GM12878 (cell line): ENCODE data around the gene SYNGR3. TPM values are rescaled to one million over a fixed set of nuclear protein-coding genes. Genes with fewer than 3 reads are reported as not detected.

Experiments used
- BMI1 ChIP-seq: fragments of 450-650 bp; IDR thresholded peaks from 2 replicates; pipeline ENCODE4 v1.6.1; 2016; ENCODE audit warnings: mild to moderate bottlenecking, moderate library complexity, borderline replicate concordance
- EGR1 ChIP-seq, 2 experiments: IDR thresholded peaks; 1 replicate in 1 of 2; 2 replicates in 1 of 2; pipeline ENCODE4 v1.6.1; 2011 to 2012; ENCODE audit warnings: low read depth in 2 of 2, low read length in 2 of 2, borderline replicate concordance in 1 of 2, mild to moderate bottlenecking in 1 of 2, moderate library complexity in 1 of 2
- HDGF ChIP-seq: fragments of 450-650 bp; IDR thresholded peaks from 2 replicates; pipeline ENCODE4 v1.6.1; 2016; ENCODE audit warnings: antibody characterized with exemption
- IKZF1 ChIP-seq: fragments of 450-650 bp; conservative IDR thresholded peaks from 2 replicates; pipeline ENCODE4 v1.6.1; 2017; ENCODE audit warnings: antibody characterized with exemption, mild to moderate bottlenecking
- MTA3 ChIP-seq: IDR thresholded peaks from 2 replicates; pipeline ENCODE4 v1.6.1; 2012; ENCODE audit warnings: low read length, inconsistent platforms, borderline replicate concordance
- PML ChIP-seq: IDR thresholded peaks from 2 replicates; pipeline ENCODE4 v1.6.1; 2012; ENCODE audit warnings: low read length, inconsistent platforms
- SREBF1 ChIP-seq: IDR thresholded peaks from 2 replicates; pipeline ENCODE4 v1.6.1; 2012; ENCODE audit warnings: mild to moderate bottlenecking, low read length
- STAT3 ChIP-seq: IDR thresholded peaks from 2 replicates; pipeline ENCODE4 v1.6.1; 2011; ENCODE audit warnings: low read depth, low read length, improper control_type of control experiment
- TCF12 ChIP-seq: IDR thresholded peaks from 2 replicates; pipeline ENCODE4 v1.6.1; 2011; ENCODE audit warnings: low read depth, mild to moderate bottlenecking, low read length
- ZNF24 ChIP-seq: fragments of 450-650 bp; IDR thresholded peaks from 2 replicates; pipeline ENCODE4 v1.6.1; 2017; ENCODE audit warnings: antibody characterized with exemption, mild to moderate bottlenecking
- ZNF274 ChIP-seq: IDR thresholded peaks from one replicate; pipeline ENCODE4 v1.8.0; 2011; ENCODE audit not compliant: insufficient read length, insufficient read depth
- ZNF384 ChIP-seq: IDR thresholded peaks from 2 replicates; pipeline ENCODE4 v1.6.1; 2012; ENCODE audit warnings: low read depth, mild to moderate bottlenecking, low read length, improper control_type of control experiment, borderline replicate concordance
- polyA plus RNA-seq, 11 experiments: library from polyadenylated mRNA; depleted of rRNA in 4 of 11; unstranded in 6 of 11; stranded (reverse) in 5 of 11; fragments of >200 nt; fragmentation: Nextera tagmentation in 4 of 11; fragmentation: Illumina TruSeq in 1 of 11; extraction: Ambion mirVana in 4 of 11; extraction: Trizol in 1 of 11; gene quantifications; 1 replicate in 1 of 11; 2 replicates in 10 of 11; pipeline versions ENCODE4 v1.2.1 to v1.2.3, GENCODE V29; 2011 to 2016; ENCODE audit warnings: inconsistent platforms in 2 of 11, missing spikeins in 2 of 11, low read depth in 1 of 11
- total RNA-seq, 4 experiments: library from RNA; depleted of rRNA in 3 of 4; stranded (reverse); fragments of >200 nt in 3 of 4; fragmentation: Illumina TruSeq in 1 of 4; extraction: Trizol in 1 of 4; gene quantifications; 2 replicates each; pipeline versions ENCODE4 v1.2.1 to v1.2.3, GENCODE V29; 2013 to 2021
- TF ChIP-seq, protein P1 (sequence below): fragments of 450-650 bp; IDR thresholded peaks from 2 replicates; pipeline ENCODE4 v1.6.1; 2017; ENCODE audit warnings: mild to moderate bottlenecking, moderate library complexity
- TF ChIP-seq, protein P2 (sequence below): IDR thresholded peaks from 2 replicates; pipeline ENCODE4 v1.6.1; 2012; ENCODE audit warnings: low read depth, low read length, improper control_type of control experiment
- TF ChIP-seq, protein P3 (sequence below): IDR thresholded peaks from 2 replicates; pipeline ENCODE4 v1.6.1; 2011; ENCODE audit warnings: low read depth, mild to moderate bottlenecking, low read length, moderate library complexity, borderline replicate concordance; ENCODE audit errors: extremely low read depth
- TF ChIP-seq, protein P4 (sequence below): IDR thresholded peaks from 2 replicates; pipeline ENCODE4 v1.6.1; 2011; ENCODE audit warnings: low read depth, low read length, improper control_type of control experiment, borderline replicate concordance
- TF ChIP-seq, protein P5 (sequence below): fragments of 450-650 bp; IDR thresholded peaks from 2 replicates; pipeline ENCODE4 v1.6.1; 2017; ENCODE audit warnings: borderline replicate concordance
- TF ChIP-seq, protein P6 (sequence below): fragments of 450-650 bp; conservative IDR thresholded peaks from 2 replicates; pipeline ENCODE4 v1.6.1; 2017; ENCODE audit warnings: mild to moderate bottlenecking, moderate library complexity

The SYNGR3 gene
- total and polyA plus RNA-seq, 10 of the 15 experiments (the other 5 are each of a cell fraction or from before 2014, with no cell fraction given) = 1.2 to 18.1 (median 6.6) TPM

DNA sequence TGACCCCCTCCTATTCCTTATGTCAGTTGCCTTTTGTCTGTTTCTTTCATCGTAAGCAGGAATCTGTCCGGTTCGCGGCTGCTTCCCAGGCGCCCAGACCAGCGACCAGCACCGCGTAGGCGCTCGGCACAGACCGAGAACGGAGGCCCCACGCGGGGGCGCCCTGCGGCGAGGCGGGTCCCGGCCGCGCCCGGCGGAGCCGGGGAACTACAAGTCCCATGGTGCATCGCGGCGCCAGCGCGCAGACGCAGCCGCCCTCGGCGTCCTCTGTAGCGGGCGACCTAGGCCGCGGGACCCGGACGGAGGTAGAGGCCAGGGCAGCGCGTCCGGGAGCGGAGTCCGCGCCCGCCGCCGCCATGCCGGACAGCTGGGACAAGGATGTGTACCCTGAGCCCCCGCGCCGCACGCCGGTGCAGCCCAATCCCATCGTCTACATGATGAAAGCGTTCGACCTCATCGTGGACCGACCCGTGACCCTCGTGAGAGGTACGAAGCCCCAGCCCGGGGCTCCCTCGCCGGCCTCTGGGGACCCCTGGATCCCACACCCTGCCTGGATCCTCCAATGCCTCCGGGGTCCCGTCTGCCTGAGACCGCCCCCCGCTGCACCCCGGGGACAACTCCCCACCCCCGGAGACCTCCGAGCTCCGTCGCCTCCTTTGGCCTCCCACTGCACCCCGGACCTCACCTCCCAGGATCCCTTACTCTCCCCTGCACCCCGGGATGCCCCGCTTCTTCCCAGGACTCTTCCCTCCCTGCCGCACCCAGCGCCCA lies 30.3 kb upstream of the SYNGR3 start, which contains the start of gene NDUFB10 (continued):
- TF ChIP-seq, protein P1, sequence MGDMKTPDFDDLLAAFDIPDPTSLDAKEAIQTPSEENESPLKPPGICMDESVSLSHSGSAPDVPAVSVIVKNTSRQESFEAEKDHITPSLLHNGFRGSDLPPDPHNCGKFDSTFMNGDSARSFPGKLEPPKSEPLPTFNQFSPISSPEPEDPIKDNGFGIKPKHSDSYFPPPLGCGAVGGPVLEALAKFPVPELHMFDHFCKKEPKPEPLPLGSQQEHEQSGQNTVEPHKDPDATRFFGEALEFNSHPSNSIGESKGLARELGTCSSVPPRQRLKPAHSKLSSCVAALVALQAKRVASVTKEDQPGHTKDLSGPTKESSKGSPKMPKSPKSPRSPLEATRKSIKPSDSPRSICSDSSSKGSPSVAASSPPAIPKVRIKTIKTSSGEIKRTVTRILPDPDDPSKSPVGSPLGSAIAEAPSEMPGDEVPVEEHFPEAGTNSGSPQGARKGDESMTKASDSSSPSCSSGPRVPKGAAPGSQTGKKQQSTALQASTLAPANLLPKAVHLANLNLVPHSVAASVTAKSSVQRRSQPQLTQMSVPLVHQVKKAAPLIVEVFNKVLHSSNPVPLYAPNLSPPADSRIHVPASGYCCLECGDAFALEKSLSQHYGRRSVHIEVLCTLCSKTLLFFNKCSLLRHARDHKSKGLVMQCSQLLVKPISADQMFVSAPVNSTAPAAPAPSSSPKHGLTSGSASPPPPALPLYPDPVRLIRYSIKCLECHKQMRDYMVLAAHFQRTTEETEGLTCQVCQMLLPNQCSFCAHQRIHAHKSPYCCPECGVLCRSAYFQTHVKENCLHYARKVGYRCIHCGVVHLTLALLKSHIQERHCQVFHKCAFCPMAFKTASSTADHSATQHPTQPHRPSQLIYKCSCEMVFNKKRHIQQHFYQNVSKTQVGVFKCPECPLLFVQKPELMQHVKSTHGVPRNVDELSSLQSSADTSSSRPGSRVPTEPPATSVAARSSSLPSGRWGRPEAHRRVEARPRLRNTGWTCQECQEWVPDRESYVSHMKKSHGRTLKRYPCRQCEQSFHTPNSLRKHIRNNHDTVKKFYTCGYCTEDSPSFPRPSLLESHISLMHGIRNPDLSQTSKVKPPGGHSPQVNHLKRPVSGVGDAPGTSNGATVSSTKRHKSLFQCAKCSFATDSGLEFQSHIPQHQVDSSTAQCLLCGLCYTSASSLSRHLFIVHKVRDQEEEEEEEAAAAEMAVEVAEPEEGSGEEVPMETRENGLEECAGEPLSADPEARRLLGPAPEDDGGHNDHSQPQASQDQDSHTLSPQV = no peak
- TF ChIP-seq, protein P2, sequence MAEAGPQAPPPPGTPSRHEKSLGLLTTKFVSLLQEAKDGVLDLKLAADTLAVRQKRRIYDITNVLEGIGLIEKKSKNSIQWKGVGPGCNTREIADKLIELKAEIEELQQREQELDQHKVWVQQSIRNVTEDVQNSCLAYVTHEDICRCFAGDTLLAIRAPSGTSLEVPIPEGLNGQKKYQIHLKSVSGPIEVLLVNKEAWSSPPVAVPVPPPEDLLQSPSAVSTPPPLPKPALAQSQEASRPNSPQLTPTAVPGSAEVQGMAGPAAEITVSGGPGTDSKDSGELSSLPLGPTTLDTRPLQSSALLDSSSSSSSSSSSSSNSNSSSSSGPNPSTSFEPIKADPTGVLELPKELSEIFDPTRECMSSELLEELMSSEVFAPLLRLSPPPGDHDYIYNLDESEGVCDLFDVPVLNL = no peak
- TF ChIP-seq BMI1 (no peak), SREBF1 (peak; percentile 62), PML (no peak), ZNF24 (peak; percentile 33; the same call in 1 of the 2 replicates), HDGF (no peak; the same call in 1 of the 2 replicates), EGR1 (IDR thresholded peaks at IDR 0.05; ENCODE audit: borderline replicate concordance in 1 of 2, low read depth in 2 of 2, low read length in 2 of 2) (peak in 1 of 2 experiments; percentile 86; a peak in 2 of 3 replicates), TCF12 (no peak), IKZF1 (peak; percentile 97), STAT3 (no peak), MTA3 (no peak), ZNF274 (no peak), ZNF384 (no peak)
- TF ChIP-seq, protein P3, sequence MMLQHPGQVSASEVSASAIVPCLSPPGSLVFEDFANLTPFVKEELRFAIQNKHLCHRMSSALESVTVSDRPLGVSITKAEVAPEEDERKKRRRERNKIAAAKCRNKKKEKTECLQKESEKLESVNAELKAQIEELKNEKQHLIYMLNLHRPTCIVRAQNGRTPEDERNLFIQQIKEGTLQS = no peak
- TF ChIP-seq, protein P4, sequence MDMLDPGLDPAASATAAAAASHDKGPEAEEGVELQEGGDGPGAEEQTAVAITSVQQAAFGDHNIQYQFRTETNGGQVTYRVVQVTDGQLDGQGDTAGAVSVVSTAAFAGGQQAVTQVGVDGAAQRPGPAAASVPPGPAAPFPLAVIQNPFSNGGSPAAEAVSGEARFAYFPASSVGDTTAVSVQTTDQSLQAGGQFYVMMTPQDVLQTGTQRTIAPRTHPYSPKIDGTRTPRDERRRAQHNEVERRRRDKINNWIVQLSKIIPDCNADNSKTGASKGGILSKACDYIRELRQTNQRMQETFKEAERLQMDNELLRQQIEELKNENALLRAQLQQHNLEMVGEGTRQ = no peak
- TF ChIP-seq, protein P5, sequence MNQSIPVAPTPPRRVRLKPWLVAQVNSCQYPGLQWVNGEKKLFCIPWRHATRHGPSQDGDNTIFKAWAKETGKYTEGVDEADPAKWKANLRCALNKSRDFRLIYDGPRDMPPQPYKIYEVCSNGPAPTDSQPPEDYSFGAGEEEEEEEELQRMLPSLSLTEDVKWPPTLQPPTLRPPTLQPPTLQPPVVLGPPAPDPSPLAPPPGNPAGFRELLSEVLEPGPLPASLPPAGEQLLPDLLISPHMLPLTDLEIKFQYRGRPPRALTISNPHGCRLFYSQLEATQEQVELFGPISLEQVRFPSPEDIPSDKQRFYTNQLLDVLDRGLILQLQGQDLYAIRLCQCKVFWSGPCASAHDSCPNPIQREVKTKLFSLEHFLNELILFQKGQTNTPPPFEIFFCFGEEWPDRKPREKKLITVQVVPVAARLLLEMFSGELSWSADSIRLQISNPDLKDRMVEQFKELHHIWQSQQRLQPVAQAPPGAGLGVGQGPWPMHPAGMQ = no peak
- TF ChIP-seq, protein P6, sequence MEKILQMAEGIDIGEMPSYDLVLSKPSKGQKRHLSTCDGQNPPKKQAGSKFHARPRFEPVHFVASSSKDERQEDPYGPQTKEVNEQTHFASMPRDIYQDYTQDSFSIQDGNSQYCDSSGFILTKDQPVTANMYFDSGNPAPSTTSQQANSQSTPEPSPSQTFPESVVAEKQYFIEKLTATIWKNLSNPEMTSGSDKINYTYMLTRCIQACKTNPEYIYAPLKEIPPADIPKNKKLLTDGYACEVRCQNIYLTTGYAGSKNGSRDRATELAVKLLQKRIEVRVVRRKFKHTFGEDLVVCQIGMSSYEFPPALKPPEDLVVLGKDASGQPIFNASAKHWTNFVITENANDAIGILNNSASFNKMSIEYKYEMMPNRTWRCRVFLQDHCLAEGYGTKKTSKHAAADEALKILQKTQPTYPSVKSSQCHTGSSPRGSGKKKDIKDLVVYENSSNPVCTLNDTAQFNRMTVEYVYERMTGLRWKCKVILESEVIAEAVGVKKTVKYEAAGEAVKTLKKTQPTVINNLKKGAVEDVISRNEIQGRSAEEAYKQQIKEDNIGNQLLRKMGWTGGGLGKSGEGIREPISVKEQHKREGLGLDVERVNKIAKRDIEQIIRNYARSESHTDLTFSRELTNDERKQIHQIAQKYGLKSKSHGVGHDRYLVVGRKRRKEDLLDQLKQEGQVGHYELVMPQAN = peak; percentile 84
